Breast epithelium (tissue), 3 donors: ENCODE results near the gene ATRN.

Source experiments
- POLR2AphosphoS5 ChIP-seq, 3 donors: sonication (generic); formaldehyde crosslinking; IDR thresholded peaks; one replicate each; pipeline ENCODE4 v1.6.1; 2017; ENCODE audit warnings: antibody characterized with exemption in 3 of 3
- TF ChIP-seq, protein P1 (sequence below), 3 donors: fragments of 450-650 bp; IDR thresholded peaks; one replicate each; pipeline ENCODE4 v1.5.1; 2016 to 2017; ENCODE audit warnings: antibody characterized with exemption in 3 of 3, mild to moderate bottlenecking in 3 of 3, moderate library complexity in 3 of 3

DNA sequence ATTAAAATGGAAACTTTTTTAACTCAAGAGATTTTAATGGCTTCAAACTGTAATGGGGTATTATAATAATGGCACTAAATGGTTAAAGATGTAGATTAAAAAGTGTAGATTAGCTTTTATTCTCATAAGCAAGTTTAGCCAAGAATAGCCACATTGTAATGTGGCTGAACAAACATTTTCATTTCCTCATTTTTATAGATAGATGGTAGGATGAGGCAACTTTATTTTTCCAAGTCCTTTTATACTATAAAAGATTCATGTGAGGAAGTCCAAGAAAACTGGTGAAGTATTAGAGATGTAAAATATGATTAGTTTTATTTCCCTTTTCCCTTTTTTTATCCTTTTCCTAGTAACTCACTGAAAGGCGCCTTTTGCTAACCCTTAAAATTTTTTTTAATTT, 88.8 kb downstream of the ATRN start:
- TF ChIP-seq, protein P1, sequence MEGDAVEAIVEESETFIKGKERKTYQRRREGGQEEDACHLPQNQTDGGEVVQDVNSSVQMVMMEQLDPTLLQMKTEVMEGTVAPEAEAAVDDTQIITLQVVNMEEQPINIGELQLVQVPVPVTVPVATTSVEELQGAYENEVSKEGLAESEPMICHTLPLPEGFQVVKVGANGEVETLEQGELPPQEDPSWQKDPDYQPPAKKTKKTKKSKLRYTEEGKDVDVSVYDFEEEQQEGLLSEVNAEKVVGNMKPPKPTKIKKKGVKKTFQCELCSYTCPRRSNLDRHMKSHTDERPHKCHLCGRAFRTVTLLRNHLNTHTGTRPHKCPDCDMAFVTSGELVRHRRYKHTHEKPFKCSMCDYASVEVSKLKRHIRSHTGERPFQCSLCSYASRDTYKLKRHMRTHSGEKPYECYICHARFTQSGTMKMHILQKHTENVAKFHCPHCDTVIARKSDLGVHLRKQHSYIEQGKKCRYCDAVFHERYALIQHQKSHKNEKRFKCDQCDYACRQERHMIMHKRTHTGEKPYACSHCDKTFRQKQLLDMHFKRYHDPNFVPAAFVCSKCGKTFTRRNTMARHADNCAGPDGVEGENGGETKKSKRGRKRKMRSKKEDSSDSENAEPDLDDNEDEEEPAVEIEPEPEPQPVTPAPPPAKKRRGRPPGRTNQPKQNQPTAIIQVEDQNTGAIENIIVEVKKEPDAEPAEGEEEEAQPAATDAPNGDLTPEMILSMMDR (IDR thresholded peaks at IDR 0.05), result no peak
- no peak for TF ChIP-seq POLR2AphosphoS5 (IDR thresholded peaks at IDR 0.05)
